Activated CD4-positive, alpha-beta T cell treated with anti-CD3 and anti-CD28 coated beads for 36 hours (primary cell): ENCODE data around the gene MYDGF. TPM values are rescaled to one million over a fixed set of nuclear protein-coding genes. Genes with fewer than 3 reads are reported as not detected.

Source experiments
- ATAC-seq: fragments of 200-7000 bp; cut with Tn5 transposase; one replicate; pipeline ENCODE4 v1.10.0; 2021; ENCODE audit warnings: mild to moderate bottlenecking, moderate library complexity
- CTCF ChIA-PET: fragments of 350-600 bp; sonication (Branson Sonifier 250); formaldehyde crosslinking; loops from one replicate; lab custom pipeline; 2021; ENCODE audit warnings: antibody characterized with exemption; lab: Charles Lee
- POLR2A ChIA-PET: fragments of 350-600 bp; sonication (Branson Sonifier 250); formaldehyde crosslinking; loops from one replicate; lab custom pipeline; 2021; ENCODE audit warnings: antibody characterized with exemption, inconsistent platforms; lab: Charles Lee
- DNase-seq: peaks from one replicate; pipeline ENCODE4 v3.0.0-alpha.2; 2020
- H3K27ac Mint-ChIP-seq: one replicate; pipeline ENCODE4 v1.8.0; 2021; ENCODE audit warnings: mixed read lengths
- H3K27me3 Mint-ChIP-seq: one replicate; pipeline ENCODE4 v1.8.0; 2021; ENCODE audit warnings: mixed read lengths
- H3K36me3 Mint-ChIP-seq: one replicate; pipeline ENCODE4 v1.8.0; 2021; ENCODE audit warnings: low read depth, mixed read lengths
- H3K4me1 Mint-ChIP-seq: one replicate; pipeline ENCODE4 v1.8.0; 2021; ENCODE audit warnings: mixed read lengths
- H3K4me3 Mint-ChIP-seq: one replicate; pipeline ENCODE4 v1.8.0; 2021; ENCODE audit warnings: mild to moderate bottlenecking, moderate library complexity, mixed read lengths
- H3K9me3 Mint-ChIP-seq: one replicate; pipeline ENCODE4 v1.8.0; 2021; ENCODE audit warnings: low read depth, mixed read lengths
- intact Hi-C, 2 experiments: fragments of 100-400 bp; cut with DNase I in 1 of 2; cut with micrococcal nuclease in 1 of 2; formaldehyde crosslinking; loops; one replicate each; pipeline versions ENCODE4 v1.14.2 to v1.15.1; 2022 to 2024; cut with DNase I, micrococcal nuclease
- total RNA-seq, 2 experiments: library from RNA; stranded (reverse); gene quantifications; one replicate each; pipeline ENCODE4 v1.2.3, GENCODE V29; 2021

The MYDGF gene
- total RNA-seq, 2 experiments from 2014 or later = 34.7 to 53.8 TPM

GRCh38 chr19:4697304-4697703 is 27.2 kb upstream of the MYDGF start:
- ChIA-PET CTCF (no interaction called here), POLR2A (no interaction called here)
- intact Hi-C loops = no loop called here
- Mint-ChIP-seq H3K36me3 (peaks cover 31% of the 10 kb centered on the region), H3K4me1 (no peaks in the 10 kb centered on the region), H3K9me3 (no peaks in the 10 kb centered on the region), H3K27ac (no peak overlapping the region), H3K4me3 (no peak overlapping the region), H3K27me3 (no peaks in the 10 kb centered on the region)
- DNase-seq (no peak), ATAC-seq (no peak)

GRCh38 chr19:4695224-4695731 is 25.1 kb upstream of the MYDGF start:
- H3K4me1 Mint-ChIP-seq = no peaks in the 10 kb centered on the region
- H3K27ac Mint-ChIP-seq = no peak overlapping the region
- no peaks in the 10 kb centered on the region for H3K27me3 Mint-ChIP-seq
- no peak overlapping the region for H3K4me3 Mint-ChIP-seq
- intact Hi-C loops = no loop called here
- CTCF ChIA-PET = interaction anchor here (0.5 to 1.3 kb wide), 3 partner anchors 12 to 96 kb away, joined by 3 to 4 read pairs (median 3); partner anchors contain the start of gene FEM1A
- H3K36me3 Mint-ChIP-seq = peaks cover 27% of the 10 kb centered on the region
- ATAC-seq (no peak), DNase-seq (no peak)
- POLR2A ChIA-PET = no interaction called here
- no peaks in the 10 kb centered on the region for H3K9me3 Mint-ChIP-seq

DNA sequence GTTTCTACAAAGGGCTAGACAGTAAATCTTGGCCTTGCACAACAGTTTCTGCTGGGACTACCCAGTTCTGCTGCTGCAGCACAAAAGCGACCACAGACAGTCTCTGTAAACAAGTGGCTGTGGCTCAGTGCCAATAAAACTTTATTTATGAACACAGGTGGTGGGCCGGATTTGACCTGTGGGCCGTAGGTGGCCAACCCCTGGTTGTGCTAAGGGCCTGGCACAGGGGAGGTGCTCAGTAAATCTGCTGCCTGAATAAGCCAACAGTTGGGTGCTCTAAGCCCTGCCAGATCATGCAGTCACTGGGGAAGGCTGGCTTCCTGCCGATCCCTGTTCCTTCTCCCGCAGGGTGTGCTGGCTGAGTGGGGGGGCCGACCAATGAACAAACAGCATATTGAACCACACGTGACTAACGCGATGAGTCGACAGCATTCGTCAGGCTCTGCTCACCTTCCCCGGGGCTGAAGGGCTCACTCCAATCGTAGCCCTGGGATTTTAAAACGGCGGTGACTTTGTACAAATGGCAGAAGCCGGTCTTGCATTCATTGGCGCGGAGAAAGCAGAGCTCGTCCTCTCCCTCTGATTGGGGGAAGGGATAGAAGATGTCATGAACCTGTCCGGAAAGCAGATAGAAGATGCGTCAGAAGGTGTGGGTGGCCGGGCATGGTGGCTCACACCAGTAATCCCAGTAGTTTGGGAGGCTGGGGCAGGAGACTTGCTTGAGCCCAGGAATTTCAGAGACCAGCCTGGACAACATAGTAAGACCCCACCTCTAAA is 24.3 kb upstream of the MYDGF start:
- ATAC-seq = no peak

DNA sequence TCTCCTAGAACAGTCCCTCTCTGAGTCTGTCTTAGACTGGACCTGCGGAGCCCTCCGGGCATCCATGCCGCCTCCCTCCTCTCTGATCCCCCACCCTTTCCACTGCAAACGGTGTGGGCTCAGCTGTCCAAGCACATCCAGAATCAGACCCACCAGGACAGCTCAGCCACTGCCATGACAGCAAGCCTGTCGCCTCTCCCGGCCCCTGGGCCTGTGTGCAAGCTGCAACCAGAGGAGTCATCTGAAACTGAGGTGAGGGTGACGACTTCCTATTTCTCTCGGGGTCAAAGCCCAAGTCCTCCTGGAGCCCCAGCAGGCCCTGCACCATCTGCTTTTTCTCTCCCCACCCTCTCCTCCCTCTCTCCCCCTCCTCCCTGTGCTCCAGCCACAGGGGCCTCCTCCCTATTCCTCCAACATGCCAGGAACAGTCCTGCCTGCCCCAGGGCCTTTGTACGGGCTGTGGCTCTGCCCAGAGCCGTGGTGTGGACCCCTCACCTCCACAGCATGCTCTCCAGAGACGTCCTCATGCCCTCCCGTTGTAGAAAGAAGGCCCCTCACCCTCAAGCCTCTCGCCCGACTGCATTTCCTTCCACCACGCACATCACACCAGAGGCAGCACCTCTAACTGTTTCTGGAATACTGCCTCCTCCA is 23.5 kb upstream of the MYDGF start:
- ATAC-seq = no peak
- H3K4me3 Mint-ChIP-seq = no peak overlapping the region
- H3K27ac Mint-ChIP-seq = no peak overlapping the region
- H3K27me3 Mint-ChIP-seq = no peaks in the 10 kb centered on the region
- ChIA-PET CTCF (no interaction called here), POLR2A (no interaction called here)
- no peaks in the 10 kb centered on the region for H3K9me3 Mint-ChIP-seq
- H3K36me3 Mint-ChIP-seq = peaks cover 29% of the 10 kb centered on the region
- intact Hi-C loops = no loop called here
- H3K4me1 Mint-ChIP-seq = no peaks in the 10 kb centered on the region
- no peak for DNase-seq

More for the DNA sequence above, 24.3 kb upstream of the MYDGF start:
- Mint-ChIP-seq H3K36me3 (peaks cover 29% of the 10 kb centered on the region), H3K27ac (peak overlapping the region; percentile 13), H3K27me3 (no peaks in the 10 kb centered on the region), H3K9me3 (no peaks in the 10 kb centered on the region), H3K4me1 (no peaks in the 10 kb centered on the region), H3K4me3 (no peak overlapping the region)
- ChIA-PET POLR2A (no interaction called here), CTCF (interaction anchor here (1.3 kb wide), 1 partner anchor 97 kb away, joined by 3 read pairs; the partner anchor contains the start of gene FEM1A)
- intact Hi-C loops = no loop called here
- no peak for DNase-seq

DNA sequence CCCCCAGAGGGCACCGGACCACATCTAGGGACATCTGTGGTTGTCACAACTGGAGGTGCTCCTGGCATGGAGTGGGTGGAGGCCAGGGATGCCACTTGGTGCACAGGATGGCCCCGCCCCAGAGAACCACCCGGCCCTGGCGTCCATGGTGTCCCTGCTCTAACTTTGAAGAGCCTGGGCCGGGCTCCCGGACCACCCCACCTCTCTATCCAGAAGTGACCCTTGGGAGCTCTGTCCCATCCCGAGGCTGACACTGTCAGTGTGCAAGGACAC is 22.9 kb upstream of the MYDGF start:
- Mint-ChIP-seq H3K4me1 (no peaks in the 10 kb centered on the region), H3K9me3 (no peaks in the 10 kb centered on the region), H3K4me3 (no peak overlapping the region), H3K27ac (no peak overlapping the region), H3K36me3 (peaks cover 31% of the 10 kb centered on the region), H3K27me3 (no peaks in the 10 kb centered on the region)
- no peak for DNase-seq
- ChIA-PET POLR2A (no interaction called here), CTCF (no interaction called here)
- intact Hi-C loops = no loop called here
- ATAC-seq = no peak

GRCh38 chr19:4692251-4693077 is 22.3 kb upstream of the MYDGF start:
- Mint-ChIP-seq H3K4me1 (no peaks in the 10 kb centered on the region), H3K27me3 (no peaks in the 10 kb centered on the region), H3K4me3 (no peak overlapping the region), H3K9me3 (no peaks in the 10 kb centered on the region), H3K27ac (no peak overlapping the region), H3K36me3 (peaks cover 28% of the 10 kb centered on the region)
- no peak for ATAC-seq
- POLR2A ChIA-PET = no interaction called here
- DNase-seq = no peak
- CTCF ChIA-PET = no interaction called here
- intact Hi-C loops = no loop called here

- DNase-seq (no peak), ATAC-seq (no peak)
- H3K9me3 Mint-ChIP-seq = no peaks in the 10 kb centered on the region
- intact Hi-C loops = no loop called here
- peaks cover 22% of the 10 kb centered on the region for H3K36me3 Mint-ChIP-seq
- H3K27ac Mint-ChIP-seq = no peak overlapping the region
- no peak overlapping the region for H3K4me3 Mint-ChIP-seq
- no peaks in the 10 kb centered on the region for H3K27me3 Mint-ChIP-seq
- no peaks in the 10 kb centered on the region for H3K4me1 Mint-ChIP-seq
- POLR2A ChIA-PET = no interaction called here
- CTCF ChIA-PET = no interaction called here
These were observed 21.2 kb upstream of the MYDGF start for GRCh38 chr19:4691373-4691772.

DNA sequence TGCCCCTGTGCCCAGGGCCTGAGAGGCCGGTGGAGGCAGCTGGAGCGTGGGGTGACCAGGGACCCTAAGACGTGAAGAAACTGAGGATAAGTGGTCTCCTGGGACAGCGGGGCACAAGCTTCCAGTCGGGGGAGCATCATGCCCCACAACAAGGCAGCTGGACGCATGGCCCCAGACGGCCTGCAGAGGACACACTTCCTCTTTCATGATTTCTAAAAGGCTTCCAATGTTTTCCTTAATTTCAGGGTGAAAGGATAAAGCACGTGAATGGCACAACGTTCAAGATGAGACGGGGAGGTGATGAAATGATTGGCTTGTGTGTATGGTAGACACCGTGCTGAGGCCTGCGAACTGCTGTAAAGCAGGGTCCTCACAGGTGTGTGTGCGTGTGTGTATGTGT is 20.2 kb upstream of the MYDGF start:
- ChIA-PET POLR2A (interaction anchor here (0.6 kb wide), 1 partner anchor 864 kb away, joined by 3 read pairs; no protein-coding TSS in a partner anchor), CTCF (no interaction called here)
- H3K27me3 Mint-ChIP-seq = no peaks in the 10 kb centered on the region
- intact Hi-C loops = no loop called here
- peaks cover 22% of the 10 kb centered on the region for H3K36me3 Mint-ChIP-seq
- no peaks in the 10 kb centered on the region for H3K4me1 Mint-ChIP-seq
- ATAC-seq (no peak), DNase-seq (no peak)
- no peak overlapping the region for H3K27ac Mint-ChIP-seq
- H3K4me3 Mint-ChIP-seq = no peak overlapping the region
- no peaks in the 10 kb centered on the region for H3K9me3 Mint-ChIP-seq

- Mint-ChIP-seq H3K4me3 (no peak overlapping the region), H3K4me1 (no peaks in the 10 kb centered on the region), H3K9me3 (no peaks in the 10 kb centered on the region), H3K27me3 (no peaks in the 10 kb centered on the region), H3K36me3 (peaks cover 19% of the 10 kb centered on the region), H3K27ac (no peak overlapping the region)
- intact Hi-C loops = no loop called here
- ChIA-PET CTCF (interaction anchor here (0.6 kb wide), 1 partner anchor 14 kb away, joined by 3 read pairs; no protein-coding TSS in a partner anchor), POLR2A (interaction anchor here (0.6 kb wide), 1 partner anchor 863 kb away, joined by 3 read pairs; no protein-coding TSS in a partner anchor)
- ATAC-seq (no peak), DNase-seq (no peak)
These were observed 19.3 kb upstream of the MYDGF start for GRCh38 chr19:4689403-4689802.

GRCh38 chr19:4688587-4688986 is 18.4 kb upstream of the MYDGF start:
- ATAC-seq (no peak), DNase-seq (no peak)
- Mint-ChIP-seq H3K36me3 (peaks cover 26% of the 10 kb centered on the region), H3K27ac (no peak overlapping the region), H3K27me3 (no peaks in the 10 kb centered on the region), H3K4me1 (no peaks in the 10 kb centered on the region), H3K4me3 (no peak overlapping the region), H3K9me3 (no peaks in the 10 kb centered on the region)
- ChIA-PET CTCF (interaction anchor here (0.5 kb wide), 1 partner anchor 1653 kb away, joined by 3 read pairs; no protein-coding TSS in a partner anchor), POLR2A (no interaction called here)
- intact Hi-C loops = no loop called here

DNA sequence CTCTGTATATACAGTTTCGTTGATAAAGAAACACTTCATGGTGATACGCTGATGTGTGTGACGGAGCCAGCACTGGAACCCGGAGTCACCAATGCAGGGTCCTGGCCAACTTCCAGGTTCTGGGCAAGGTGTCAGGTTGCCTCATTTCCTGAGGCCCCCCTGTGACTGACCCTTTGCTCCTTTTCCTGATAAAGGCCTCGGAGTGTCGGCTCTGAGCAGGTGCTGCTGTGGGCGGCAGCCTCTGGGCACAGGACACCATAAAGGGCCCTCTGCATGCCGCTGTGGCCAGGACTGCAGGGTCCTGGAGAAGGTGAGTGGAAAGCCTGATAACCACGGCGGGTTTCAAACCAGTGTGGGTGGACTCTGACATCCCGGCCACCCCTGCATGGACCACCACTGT is 17.3 kb upstream of the MYDGF start:
- H3K4me3 Mint-ChIP-seq = no peak overlapping the region
- ChIA-PET POLR2A (interaction anchor here (0.7 kb wide), 1 partner anchor 37 kb away, joined by 3 read pairs; no protein-coding TSS in a partner anchor), CTCF (no interaction called here)
- ATAC-seq (no peak), DNase-seq (no peak)
- H3K27me3 Mint-ChIP-seq = no peaks in the 10 kb centered on the region
- H3K9me3 Mint-ChIP-seq = no peaks in the 10 kb centered on the region
- peaks cover 20% of the 10 kb centered on the region for H3K36me3 Mint-ChIP-seq
- no peak overlapping the region for H3K27ac Mint-ChIP-seq
- intact Hi-C loops = no loop called here
- H3K4me1 Mint-ChIP-seq = no peaks in the 10 kb centered on the region
